D721Med (cell line): ENCODE measurements around the gene CCM2.

Experiments used
- DNase-seq: peaks from one replicate; pipeline ENCODE4 v3.0.0; 2011; ENCODE audit warnings: low spot score; ENCODE audit not compliant: insufficient read length
- FAIRE-seq: peaks from 2 replicates; lab custom pipeline; 2011; peaks lifted over from hg19 to GRCh38; lab: Jason Lieb, UNC
- CTCF ChIP-seq: IDR thresholded peaks from 2 replicates; pipeline ENCODE4 v1.5.1; 2012; ENCODE audit warnings: mild to moderate bottlenecking, control low read depth; ENCODE audit not compliant: insufficient read depth; ENCODE audit errors: missing control alignments

CCM2 gene

GRCh38 chr7:45084336-45084735 is 84.3 kb downstream of the CCM2 start:
- TF ChIP-seq CTCF: no peak
- DNase-seq (no peak), FAIRE-seq (no peak)

DNA sequence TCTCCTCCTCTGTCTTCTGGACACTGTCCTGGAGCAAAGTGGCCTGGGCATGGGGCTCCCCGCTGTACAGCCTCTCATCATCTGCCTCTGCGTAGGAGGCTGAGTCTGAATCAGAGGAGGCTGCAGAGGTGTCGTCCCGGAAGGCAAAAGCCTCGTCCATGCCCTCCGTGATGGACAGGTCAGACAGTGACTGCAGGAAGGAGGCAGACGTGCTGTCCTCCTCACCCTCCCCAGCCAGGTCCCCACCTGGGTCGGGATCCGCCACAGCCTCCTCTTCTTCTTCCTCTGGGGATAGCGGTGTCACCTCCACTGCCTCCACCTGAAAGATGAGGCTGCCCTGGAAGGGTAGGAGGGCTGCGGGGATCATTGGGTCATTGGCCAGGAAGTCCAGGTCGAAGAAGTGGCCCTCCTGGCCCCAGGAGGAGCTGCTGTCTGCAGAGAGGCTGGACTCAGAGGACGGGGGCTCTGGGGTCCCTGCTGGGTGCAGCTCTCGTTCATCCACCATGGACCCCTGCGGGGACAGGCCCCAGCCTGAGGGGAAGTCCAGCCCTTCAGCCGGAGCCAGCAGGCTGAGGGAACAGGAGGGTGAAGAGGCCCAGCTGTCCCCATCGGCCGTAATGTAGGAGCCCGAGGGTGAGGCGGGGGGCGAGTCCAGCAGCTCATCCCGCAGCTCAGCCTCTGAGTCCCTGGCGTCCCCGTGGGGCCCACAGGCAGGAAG is 85.1 kb downstream of the CCM2 start:
- DNase-seq (no peak), FAIRE-seq (no peak)
- TF ChIP-seq CTCF: no peak

DNA sequence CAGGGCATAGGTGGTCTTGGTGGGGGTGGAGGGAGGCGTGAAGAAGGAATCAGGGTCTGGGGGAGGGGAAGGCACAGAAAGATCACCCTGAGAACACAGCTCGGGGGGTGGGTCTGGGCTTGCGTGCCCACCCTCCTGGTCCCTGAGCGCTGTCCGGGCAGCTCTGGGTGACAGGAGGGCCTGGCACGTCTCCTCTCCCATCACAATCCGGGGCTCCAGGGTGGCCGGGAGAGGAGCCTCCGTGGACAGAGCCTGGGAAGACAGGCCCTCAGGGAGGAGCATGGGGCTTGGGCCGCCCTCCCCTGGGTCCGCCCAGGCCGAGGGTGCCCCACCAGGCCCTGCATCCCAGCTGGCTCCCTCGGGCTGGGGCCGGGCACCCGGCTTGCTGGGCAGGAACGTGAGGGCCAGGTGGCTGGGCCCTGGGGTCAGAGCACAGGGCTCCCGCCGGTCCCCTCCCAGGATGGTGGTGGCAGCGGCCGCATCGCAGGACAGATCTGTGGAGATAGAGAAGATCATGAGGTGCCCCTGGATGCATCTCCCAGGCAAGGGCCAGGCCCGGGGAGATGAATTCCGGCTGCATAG is 85.7 kb downstream of the CCM2 start:
- FAIRE-seq (no peak), DNase-seq (no peak)
- TF ChIP-seq CTCF: no peak

GRCh38 chr7:45086331-45087065 is 86.5 kb downstream of the CCM2 start:
- no peak for FAIRE-seq
- DNase-seq: no peak
- TF ChIP-seq CTCF: no peak

DNA sequence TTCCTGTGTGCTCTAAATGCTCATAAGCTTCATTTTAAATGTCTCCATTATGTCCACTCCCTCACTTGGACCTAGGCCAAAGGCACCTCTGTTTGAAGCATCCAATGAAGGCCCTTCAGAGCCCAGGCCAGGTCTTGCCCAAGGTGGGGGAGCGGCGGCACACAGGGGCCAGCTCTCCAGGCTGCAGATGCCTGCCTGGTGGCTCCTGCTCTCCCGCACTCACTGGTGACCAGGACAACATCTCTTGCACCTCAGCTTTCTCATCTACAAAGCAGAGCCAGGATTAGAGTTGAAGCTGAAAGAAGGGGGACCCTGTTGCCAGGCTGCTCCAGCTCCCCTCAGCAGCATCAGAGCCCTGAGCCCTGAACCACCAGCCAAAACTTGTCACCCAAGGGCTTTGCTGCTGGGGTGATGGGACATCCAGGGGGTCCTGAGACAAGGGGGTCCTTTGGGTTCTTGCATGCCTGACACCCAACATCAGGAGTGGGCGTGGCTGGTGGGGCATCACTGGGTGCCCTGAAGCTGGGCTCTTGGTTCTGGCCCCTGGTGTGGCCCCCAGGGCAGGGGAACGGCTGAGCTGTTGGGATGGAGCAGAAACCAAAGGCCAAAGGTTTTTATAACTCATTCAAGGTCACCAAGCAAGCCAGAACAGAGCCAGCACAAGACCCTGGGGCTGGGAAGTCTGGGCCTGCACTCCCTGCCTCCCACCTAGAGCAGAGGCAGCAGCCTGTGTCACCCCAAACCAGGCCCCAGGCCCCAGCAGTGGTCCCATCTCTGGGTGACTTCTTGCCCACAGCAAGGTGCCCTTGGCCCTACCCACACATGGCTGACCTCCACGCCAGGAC is 87.5 kb downstream of the CCM2 start:
- TF ChIP-seq CTCF: no peak
- FAIRE-seq (no peak), DNase-seq (no peak)

DNA sequence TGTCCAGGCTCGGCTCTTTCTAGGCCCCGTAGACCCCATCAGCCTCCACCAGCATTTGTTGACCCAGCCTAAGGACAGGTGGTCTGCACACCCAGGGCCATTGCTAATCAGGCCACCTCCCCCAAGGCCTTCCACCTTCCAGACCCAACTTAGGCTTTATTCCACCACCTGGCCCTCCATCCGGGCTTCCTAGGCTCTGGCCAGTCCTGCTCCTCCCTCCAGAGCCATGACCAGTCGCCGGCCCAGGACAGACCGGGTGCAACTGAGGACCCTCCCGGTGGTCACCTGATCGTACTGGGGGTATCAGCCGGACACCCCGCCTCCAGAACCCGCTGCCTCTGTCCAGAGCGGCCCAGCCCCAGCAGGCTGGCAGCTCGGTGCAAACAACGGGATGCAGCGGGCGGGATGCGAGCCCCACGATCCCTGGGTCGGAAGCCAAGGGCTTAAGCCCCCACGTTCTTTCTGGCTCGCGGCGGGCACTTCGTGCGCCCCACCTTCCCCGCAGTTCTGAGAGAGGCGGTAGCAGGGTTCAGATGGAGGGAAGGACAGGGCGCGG is 88.2 kb downstream of the CCM2 start:
- no peak for TF ChIP-seq CTCF
- DNase-seq (no peak), FAIRE-seq (no peak)
